Measurements from ENCODE around the gene HYOU1. TPM values are rescaled to one million over a fixed set of nuclear protein-coding genes. Genes with fewer than 3 reads are reported as not detected.

HYOU1 gene
- total RNA-seq, 1 donor from 2014 or later: 122 TPM

- DNase-seq (no peak), ATAC-seq (ENCODE audit: low read depth) (peak; percentile 42)
- CTCF ChIA-PET: interaction anchor here (0.9 to 1.9 kb wide), 6 partner anchors 9 to 102 kb away, joined by 3 to 9 read pairs (median 5); partner anchors contain the start of genes HINFP, HMBS and VPS11
- Mint-ChIP-seq H3K4me3 (peak overlapping the region; percentile 92), H3K36me3 (ENCODE audit: low read depth) (peaks cover 55% of the 10 kb centered on the region), H3K27ac (peak overlapping the region; percentile 89), H3K4me1 (peaks cover 50% of the 10 kb centered on the region), H3K9me3 (no peaks in the 10 kb centered on the region), H3K27me3 (no peaks in the 10 kb centered on the region)
- POLR2A ChIA-PET: interaction anchor here (0.6 to 3.1 kb wide), 32 partner anchors 9 to 735 kb away, joined by 3 to 69 read pairs (median 4); partner anchors contain the start of genes ABCG4, C2CD2L, CENATAC and DDX6
- TF ChIP-seq, protein P1, sequence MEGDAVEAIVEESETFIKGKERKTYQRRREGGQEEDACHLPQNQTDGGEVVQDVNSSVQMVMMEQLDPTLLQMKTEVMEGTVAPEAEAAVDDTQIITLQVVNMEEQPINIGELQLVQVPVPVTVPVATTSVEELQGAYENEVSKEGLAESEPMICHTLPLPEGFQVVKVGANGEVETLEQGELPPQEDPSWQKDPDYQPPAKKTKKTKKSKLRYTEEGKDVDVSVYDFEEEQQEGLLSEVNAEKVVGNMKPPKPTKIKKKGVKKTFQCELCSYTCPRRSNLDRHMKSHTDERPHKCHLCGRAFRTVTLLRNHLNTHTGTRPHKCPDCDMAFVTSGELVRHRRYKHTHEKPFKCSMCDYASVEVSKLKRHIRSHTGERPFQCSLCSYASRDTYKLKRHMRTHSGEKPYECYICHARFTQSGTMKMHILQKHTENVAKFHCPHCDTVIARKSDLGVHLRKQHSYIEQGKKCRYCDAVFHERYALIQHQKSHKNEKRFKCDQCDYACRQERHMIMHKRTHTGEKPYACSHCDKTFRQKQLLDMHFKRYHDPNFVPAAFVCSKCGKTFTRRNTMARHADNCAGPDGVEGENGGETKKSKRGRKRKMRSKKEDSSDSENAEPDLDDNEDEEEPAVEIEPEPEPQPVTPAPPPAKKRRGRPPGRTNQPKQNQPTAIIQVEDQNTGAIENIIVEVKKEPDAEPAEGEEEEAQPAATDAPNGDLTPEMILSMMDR (IDR thresholded peaks at IDR 0.05): no peak
- intact Hi-C loops (cut with micrococcal nuclease): loop anchor here (1.0 kb wide), 10 partner anchors 9 to 103 kb away; partner anchors contain the start of genes C2CD2L, CENATAC, HINFP and HYOU1
Observed at GRCh38 chr11:119094816-119095065, 37.7 kb upstream of the HYOU1 start.

DNA sequence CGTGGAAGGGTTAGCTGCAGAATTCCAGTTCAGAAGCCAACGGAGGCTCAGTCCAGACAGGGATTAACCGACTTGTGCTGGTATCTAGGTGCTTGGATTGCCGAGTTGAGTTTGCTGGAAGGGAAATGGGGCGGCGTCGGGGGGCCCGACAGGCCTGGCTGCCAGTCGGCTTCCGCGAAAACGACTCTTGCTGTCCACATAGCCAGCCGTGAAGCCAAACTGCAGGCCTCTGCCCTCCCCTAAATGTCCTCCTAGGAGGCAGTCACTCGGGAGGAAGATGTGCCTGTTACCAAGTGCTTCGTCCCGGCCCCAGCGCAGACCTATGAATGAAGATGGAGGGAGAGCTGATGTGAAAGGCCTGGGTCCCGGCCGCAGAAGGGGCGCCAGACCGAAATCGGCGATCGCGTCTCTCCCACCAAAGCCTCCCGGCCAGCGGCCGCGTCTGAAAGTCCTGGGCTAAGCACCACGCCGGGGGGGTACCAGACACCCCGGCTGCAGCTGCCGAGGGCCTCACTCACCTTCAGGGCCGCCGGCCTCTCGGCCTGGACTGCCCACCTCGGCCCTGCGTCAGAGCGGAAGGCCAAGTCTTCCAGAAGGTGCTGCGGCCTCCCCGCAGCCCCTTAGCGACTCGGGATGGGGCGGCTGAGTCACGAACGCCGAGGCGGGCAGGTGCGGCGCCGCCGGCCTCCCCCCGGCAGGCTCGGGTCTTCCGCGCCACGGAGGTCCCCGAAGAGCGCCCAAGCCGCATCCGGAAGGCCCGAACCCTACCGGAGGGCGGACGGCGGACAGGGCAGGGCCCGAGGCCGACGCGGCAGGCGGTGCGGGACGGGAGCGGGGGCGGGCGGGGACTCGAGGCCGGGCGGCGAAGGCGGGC is 37.2 kb upstream of the HYOU1 start:
- ATAC-seq (ENCODE audit: low read depth) (peak; percentile 7), DNase-seq (no peak)
- Mint-ChIP-seq H3K4me1 (peaks cover 50% of the 10 kb centered on the region), H3K9me3 (no peaks in the 10 kb centered on the region), H3K36me3 (ENCODE audit: low read depth) (peaks cover 55% of the 10 kb centered on the region), H3K27me3 (no peaks in the 10 kb centered on the region), H3K4me3 (peak overlapping the region; percentile 92), H3K27ac (peak overlapping the region; percentile 89)
- ChIA-PET POLR2A (interaction anchor here (0.5 to 3.1 kb wide), 33 partner anchors 8 to 735 kb away, joined by 3 to 69 read pairs (median 5); partner anchors contain the start of genes ABCG4, C2CD2L, CENATAC and DDX6), CTCF (interaction anchor here (1.2 to 1.9 kb wide), 5 partner anchors 8 to 103 kb away, joined by 3 to 9 read pairs (median 5); partner anchors contain the start of genes HINFP and VPS11)
- TF ChIP-seq, protein P1 (IDR thresholded peaks at IDR 0.05): no peak
- intact Hi-C loops (cut with micrococcal nuclease): loop anchor here (1.0 kb wide), 1 partner anchor 75 kb away; no protein-coding TSS in a partner anchor

GRCh38 chr11:119092880-119093842 is 36.2 kb upstream of the HYOU1 start:
- peaks cover 46% of the 10 kb centered on the region for H3K36me3 Mint-ChIP-seq (ENCODE audit: low read depth)
- TF ChIP-seq, protein P1 (IDR thresholded peaks at IDR 0.05): no peak
- H3K9me3 Mint-ChIP-seq: no peaks in the 10 kb centered on the region
- peak overlapping the region; percentile 41 for H3K27ac Mint-ChIP-seq
- ChIA-PET CTCF (interaction anchor here (1.2 kb wide), 1 partner anchor 53 kb away, joined by 3 read pairs; no protein-coding TSS in a partner anchor), POLR2A (interaction anchor here (0.5 to 3.1 kb wide), 7 partner anchors 8 to 245 kb away, joined by 5 to 69 read pairs (median 7); partner anchors contain the start of genes C2CD2L, HINFP, HMBS and NLRX1)
- H3K27me3 Mint-ChIP-seq: no peaks in the 10 kb centered on the region
- peaks cover 43% of the 10 kb centered on the region for H3K4me1 Mint-ChIP-seq
- no peak for DNase-seq
- no peak for ATAC-seq (ENCODE audit: low read depth)
- peak overlapping the region; percentile 92 for H3K4me3 Mint-ChIP-seq
- intact Hi-C loops (cut with micrococcal nuclease): no loop called here

DNA sequence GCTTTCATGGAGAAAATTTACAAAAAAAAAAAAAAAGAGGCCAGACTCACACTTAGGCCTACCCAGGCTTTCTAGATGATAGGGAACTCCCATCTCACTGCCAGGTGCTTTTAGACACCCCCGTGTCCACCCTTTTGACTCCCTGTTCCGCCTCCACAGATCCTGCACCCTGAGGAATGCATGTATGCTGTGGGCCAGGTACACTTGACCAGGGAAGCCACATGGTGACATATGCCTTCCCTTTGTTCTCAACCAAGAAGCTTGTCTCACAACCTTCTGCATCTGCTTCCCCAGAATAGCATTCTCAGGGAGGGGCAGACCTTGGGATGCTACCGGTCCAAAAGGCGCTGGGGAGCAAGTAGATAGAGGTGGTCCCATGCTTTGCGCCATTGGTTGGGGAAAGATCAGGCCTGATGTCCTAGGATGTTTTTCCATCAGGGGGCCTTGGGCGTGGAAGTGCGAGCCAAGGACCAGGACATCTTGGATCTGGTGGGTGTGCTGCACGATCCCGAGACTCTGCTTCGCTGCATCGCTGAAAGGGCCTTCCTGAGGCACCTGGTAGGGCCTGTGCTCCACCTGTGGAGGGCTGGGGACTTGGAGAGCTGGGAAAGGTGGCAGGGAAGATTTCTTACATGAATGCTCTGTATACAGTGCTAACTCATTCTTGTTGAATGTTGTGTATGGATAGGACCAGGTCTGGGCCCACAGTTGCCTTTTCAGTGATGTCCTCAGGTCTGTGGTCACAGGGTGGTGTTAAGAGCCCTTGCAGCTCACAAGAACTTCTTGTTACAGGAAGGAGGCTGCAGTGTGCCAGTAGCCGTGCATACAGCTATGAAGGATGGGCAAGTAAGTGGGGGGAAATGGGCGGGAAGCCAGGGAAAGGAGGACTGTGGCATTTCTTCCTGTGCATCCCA is 35.2 kb upstream of the HYOU1 start:
- TF ChIP-seq, protein P1 (IDR thresholded peaks at IDR 0.05): no peak
- H3K4me3 Mint-ChIP-seq: peak overlapping the region; percentile 24
- ATAC-seq (ENCODE audit: low read depth): no peak
- POLR2A ChIA-PET: interaction anchor here (1.9 kb wide), 1 partner anchor 14 kb away, joined by 5 read pairs; the partner anchor contains the start of gene C2CD2L
- intact Hi-C loops (cut with micrococcal nuclease): no loop called here
- H3K36me3 Mint-ChIP-seq (ENCODE audit: low read depth): peaks cover 36% of the 10 kb centered on the region
- peaks cover 33% of the 10 kb centered on the region for H3K4me1 Mint-ChIP-seq
- H3K27me3 Mint-ChIP-seq: no peaks in the 10 kb centered on the region
- CTCF ChIA-PET: no interaction called here
- no peaks in the 10 kb centered on the region for H3K9me3 Mint-ChIP-seq
- peak overlapping the region; percentile 41 for H3K27ac Mint-ChIP-seq
- no peak for DNase-seq
